Adipocyte (in vitro differentiated cells): Measurements from ENCODE around the gene TBC1D5.
"Not testable (repeated sequence)": the region's sequence is repeated elsewhere in the genome, so short reads cannot be mapped to it uniquely, and the experiment has no call there.

Source experiments
- DNase-seq: peaks from one replicate; pipeline ENCODE4 v3.0.0-alpha.2; 2015; ENCODE audit warnings: low read depth
- H3K27me3 ChIP-seq: replicated peaks from 2 replicates; pipeline ENCODE4 v1.7.0; 2013; ENCODE audit warnings: mild to moderate bottlenecking, low read length, moderate library complexity; ENCODE audit not compliant: control insufficient read depth, insufficient read depth
- H3K36me3 ChIP-seq: 2 replicates; pipeline ENCODE4 v1.7.0; 2013; ENCODE audit warnings: low read length, mild to moderate bottlenecking, moderate library complexity; ENCODE audit not compliant: control insufficient read depth, insufficient read depth, severe bottlenecking
- H3K4me1 ChIP-seq: 2 replicates; pipeline ENCODE4 v1.7.0; 2013; ENCODE audit warnings: mild to moderate bottlenecking, low read length, moderate library complexity; ENCODE audit not compliant: control insufficient read depth, insufficient read depth
- H3K4me3 ChIP-seq: 2 replicates; pipeline ENCODE4 v1.7.0; 2013; ENCODE audit warnings: mild to moderate bottlenecking, low read length, moderate library complexity
- H3K9ac ChIP-seq: 2 replicates; pipeline ENCODE4 v1.7.0; 2013; ENCODE audit warnings: mild to moderate bottlenecking, low read length, moderate library complexity
- H3K9me3 ChIP-seq: 2 replicates; pipeline ENCODE4 v1.7.0; 2013; ENCODE audit warnings: mild to moderate bottlenecking, low read length, moderate library complexity; ENCODE audit not compliant: control insufficient read depth

Gene TBC1D5

GRCh38 chr3:17372362-17373210 lies 369.8 kb downstream of the TBC1D5 start:
- DNase-seq, result peak; percentile 78
- H3K4me3 ChIP-seq, result no peak overlapping the region

GRCh38 chr3:17369973-17370372 lies 372.5 kb downstream of the TBC1D5 start:
- Histone ChIP-seq H3K9ac (no peak overlapping the region), H3K27me3 (no peaks in the 10 kb centered on the region)
- DNase-seq, result no peak

More at GRCh38 chr3:17372362-17373210, 369.8 kb downstream of the TBC1D5 start:
- H3K9me3 ChIP-seq, result no peaks in the 10 kb centered on the region
- H3K4me1 ChIP-seq, result peaks cover 8% of the 10 kb centered on the region
- no peak overlapping the region for H3K9ac ChIP-seq
- peaks cover 14% of the 10 kb centered on the region for H3K36me3 ChIP-seq
- H3K27me3 ChIP-seq, result no peaks in the 10 kb centered on the region

GRCh38 chr3:17367171-17367570 lies 375.3 kb downstream of the TBC1D5 start:
- Histone ChIP-seq H3K9ac (no peak overlapping the region), H3K4me1 (no peaks in the 10 kb centered on the region), H3K4me3 (no peak overlapping the region), H3K27me3 (no peaks in the 10 kb centered on the region), H3K9me3 (no peaks in the 10 kb centered on the region), H3K36me3 (peaks cover 4% of the 10 kb centered on the region)
- DNase-seq, result peak; percentile 40

More at GRCh38 chr3:17369973-17370372, 372.5 kb downstream of the TBC1D5 start:
- H3K36me3 ChIP-seq, result peaks cover 9% of the 10 kb centered on the region
- H3K4me3 ChIP-seq, result no peak overlapping the region
- H3K4me1 ChIP-seq, result peaks cover 8% of the 10 kb centered on the region
- no peaks in the 10 kb centered on the region for H3K9me3 ChIP-seq

GRCh38 chr3:17360991-17361390 lies 381.4 kb downstream of the TBC1D5 start:
- no peaks in the 10 kb centered on the region for H3K36me3 ChIP-seq
- no peaks in the 10 kb centered on the region for H3K27me3 ChIP-seq
- DNase-seq, result peak; percentile 63
- H3K4me3 ChIP-seq, result no peak overlapping the region
- H3K9ac ChIP-seq, result no peak overlapping the region
- no peaks in the 10 kb centered on the region for H3K9me3 ChIP-seq
- peaks cover 16% of the 10 kb centered on the region for H3K4me1 ChIP-seq

GRCh38 chr3:17359911-17360310 lies 382.5 kb downstream of the TBC1D5 start:
- peaks cover 27% of the 10 kb centered on the region for H3K4me1 ChIP-seq
- no peaks in the 10 kb centered on the region for H3K36me3 ChIP-seq
- peak; percentile 25 for DNase-seq
- H3K27me3 ChIP-seq, result no peaks in the 10 kb centered on the region
- no peaks in the 10 kb centered on the region for H3K9me3 ChIP-seq
- H3K4me3 ChIP-seq, result no peak overlapping the region
- no peak overlapping the region for H3K9ac ChIP-seq

- Histone ChIP-seq H3K27me3 (no peaks in the 10 kb centered on the region), H3K9me3 (no peaks in the 10 kb centered on the region), H3K4me3 (no peak overlapping the region), H3K9ac (no peak overlapping the region), H3K4me1 (peaks cover 29% of the 10 kb centered on the region), H3K36me3 (no peaks in the 10 kb centered on the region)
- DNase-seq, result no peak
These were observed 385.3 kb downstream of the TBC1D5 start for GRCh38 chr3:17357035-17357710.

GRCh38 chr3:17356585-17356984 lies 385.8 kb downstream of the TBC1D5 start:
- DNase-seq, result peak; percentile 7
- Histone ChIP-seq H3K27me3 (no peaks in the 10 kb centered on the region), H3K36me3 (no peaks in the 10 kb centered on the region), H3K9me3 (no peaks in the 10 kb centered on the region), H3K4me3 (no peak overlapping the region), H3K4me1 (peaks cover 29% of the 10 kb centered on the region), H3K9ac (no peak overlapping the region)

- peaks cover 29% of the 10 kb centered on the region for H3K4me1 ChIP-seq
These were observed 386.8 kb downstream of the TBC1D5 start for GRCh38 chr3:17355591-17355990.

GRCh38 chr3:17354341-17354740 lies 388.1 kb downstream of the TBC1D5 start:
- Histone ChIP-seq H3K4me1 (peaks cover 26% of the 10 kb centered on the region), H3K36me3 (no peaks in the 10 kb centered on the region), H3K4me3 (no peak overlapping the region), H3K9me3 (no peaks in the 10 kb centered on the region), H3K27me3 (no peaks in the 10 kb centered on the region), H3K9ac (no peak overlapping the region)
- no peak for DNase-seq

More at GRCh38 chr3:17355591-17355990, 386.8 kb downstream of the TBC1D5 start:
- Histone ChIP-seq H3K9me3 (no peaks in the 10 kb centered on the region), H3K27me3 (no peaks in the 10 kb centered on the region), H3K4me3 (no peak overlapping the region), H3K36me3 (no peaks in the 10 kb centered on the region), H3K9ac (no peak overlapping the region)
- DNase-seq, result peak; percentile 69

GRCh38 chr3:17352620-17353019 lies 389.8 kb downstream of the TBC1D5 start:
- H3K9ac ChIP-seq, result no peak overlapping the region
- H3K9me3 ChIP-seq, result no peaks in the 10 kb centered on the region
- no peak for DNase-seq
- no peaks in the 10 kb centered on the region for H3K36me3 ChIP-seq
- H3K4me3 ChIP-seq, result no peak overlapping the region
- H3K4me1 ChIP-seq, result peaks cover 26% of the 10 kb centered on the region
- H3K27me3 ChIP-seq, result no peaks in the 10 kb centered on the region

- not testable (repeated sequence) for H3K9ac ChIP-seq, H3K36me3 ChIP-seq, H3K9me3 ChIP-seq, H3K4me3 ChIP-seq, DNase-seq, H3K27me3 ChIP-seq
- peaks cover 15% of the 10 kb centered on the region for H3K4me1 ChIP-seq
These were observed 391.2 kb downstream of the TBC1D5 start for GRCh38 chr3:17351193-17351592.
